GM04503 (cell line): ENCODE measurements around the gene ITIH5.

Experiments used
- DNase-seq: peaks from one replicate; pipeline ENCODE4 v3.0.0-alpha.2; 2012; ENCODE audit warnings: low read depth

ITIH5 gene

DNA sequence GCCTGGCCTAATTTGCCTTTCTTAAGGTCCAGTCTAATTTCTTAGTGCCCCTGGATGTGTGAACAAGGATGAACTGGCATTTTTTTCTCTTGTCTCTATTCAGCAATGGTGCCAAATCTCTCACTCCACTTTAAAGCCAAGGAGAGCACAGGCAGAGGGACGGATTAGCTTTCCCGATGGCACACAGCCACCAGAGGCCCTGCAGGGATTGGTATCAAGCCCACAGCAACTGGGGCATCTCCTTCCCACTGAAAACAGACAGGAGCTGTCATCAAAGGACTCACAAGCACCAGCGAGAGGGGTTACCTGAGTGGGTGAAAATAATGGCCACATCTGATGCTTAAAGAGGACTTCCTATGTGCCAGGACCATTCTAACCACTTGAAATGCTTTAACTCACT is 83.1 kb downstream of the ITIH5 start:
- DNase-seq: no peak

GRCh38 chr10:7580520-7580919 is 86.2 kb downstream of the ITIH5 start:
- no peak for DNase-seq

DNA sequence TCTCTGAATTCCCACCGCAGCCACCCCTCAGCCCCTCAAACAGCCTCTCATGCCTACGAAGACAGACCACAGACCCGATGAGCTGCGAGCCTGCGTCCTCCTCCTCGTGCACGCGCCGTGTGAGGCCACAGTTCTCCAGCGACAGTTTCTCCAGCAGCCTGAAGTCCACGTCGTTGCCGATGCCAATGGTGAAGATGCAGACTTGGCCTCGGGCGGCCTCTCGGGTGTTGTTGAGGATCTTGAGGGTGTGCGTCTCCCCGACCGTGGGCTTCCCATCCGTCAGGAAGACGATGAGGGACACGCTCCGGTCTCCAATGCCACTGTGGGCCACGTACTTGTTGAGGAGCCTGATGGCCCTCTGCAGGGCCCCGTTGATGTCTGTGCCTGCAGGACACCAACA is 87.1 kb downstream of the ITIH5 start:
- no peak for DNase-seq

DNA sequence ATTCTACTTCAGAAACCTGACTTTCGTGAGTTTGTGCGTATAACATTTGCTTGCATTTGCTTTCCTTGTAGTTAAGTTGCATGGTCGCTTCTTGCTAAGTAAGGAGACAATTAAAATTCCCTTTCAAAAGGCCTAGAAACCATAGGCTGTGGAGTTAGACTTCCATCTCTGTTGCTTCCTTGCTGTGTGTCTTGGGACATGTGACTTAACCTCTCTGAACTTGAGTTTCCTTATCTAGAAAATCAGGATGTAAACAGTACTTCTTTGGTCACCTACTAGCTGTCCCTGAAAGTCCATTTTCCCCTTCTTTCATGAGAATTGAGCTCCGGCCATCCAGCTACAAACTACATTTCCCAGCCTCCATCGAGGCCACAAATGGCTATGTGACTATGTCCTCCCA is 89.2 kb downstream of the ITIH5 start:
- DNase-seq: no peak

GRCh38 chr10:7577176-7577575 is 89.6 kb downstream of the ITIH5 start:
- no peak for DNase-seq

- no peak for DNase-seq
Measured at GRCh38 chr10:7576340-7576739, 90.4 kb downstream of the ITIH5 start.

DNA sequence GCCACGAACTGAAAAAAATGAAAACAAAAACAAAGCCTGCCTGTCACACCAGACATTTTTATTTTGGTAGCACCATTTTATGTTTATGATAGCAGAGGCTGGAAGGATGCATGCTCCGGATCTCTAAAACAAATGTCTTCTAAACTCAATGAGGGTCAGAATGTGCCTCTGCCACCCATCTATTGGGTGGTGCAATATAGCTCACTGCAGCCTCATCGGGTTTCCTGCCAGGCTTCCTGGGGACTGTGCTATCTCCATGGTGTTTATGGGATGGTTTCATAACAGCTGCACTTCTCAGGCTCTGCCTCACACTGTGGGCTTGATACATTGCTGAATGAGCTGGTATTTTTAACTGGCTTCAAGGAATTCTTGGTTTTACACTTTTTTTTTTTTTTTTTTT is 94.4 kb downstream of the ITIH5 start:
- DNase-seq: peak; percentile 23

DNA sequence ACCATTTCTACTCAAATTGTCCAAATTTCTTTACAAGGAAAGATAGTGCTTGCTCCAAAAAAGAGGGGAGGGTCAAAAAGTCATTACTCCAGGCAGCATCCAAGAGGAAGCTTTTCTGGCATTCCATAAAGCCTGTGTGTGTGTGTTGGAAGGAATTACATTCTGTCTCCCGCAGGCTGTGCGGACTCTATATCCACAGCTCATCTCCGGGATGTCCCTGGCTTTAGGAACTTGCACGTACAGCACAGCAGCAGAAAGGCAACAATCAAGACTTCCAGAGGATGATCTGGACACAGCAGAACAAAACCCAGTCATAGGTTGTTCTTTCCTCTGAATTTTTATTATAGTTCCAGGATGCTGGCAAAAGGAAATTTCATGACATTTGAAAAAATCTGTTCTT is 94.8 kb downstream of the ITIH5 start:
- no peak for DNase-seq

DNA sequence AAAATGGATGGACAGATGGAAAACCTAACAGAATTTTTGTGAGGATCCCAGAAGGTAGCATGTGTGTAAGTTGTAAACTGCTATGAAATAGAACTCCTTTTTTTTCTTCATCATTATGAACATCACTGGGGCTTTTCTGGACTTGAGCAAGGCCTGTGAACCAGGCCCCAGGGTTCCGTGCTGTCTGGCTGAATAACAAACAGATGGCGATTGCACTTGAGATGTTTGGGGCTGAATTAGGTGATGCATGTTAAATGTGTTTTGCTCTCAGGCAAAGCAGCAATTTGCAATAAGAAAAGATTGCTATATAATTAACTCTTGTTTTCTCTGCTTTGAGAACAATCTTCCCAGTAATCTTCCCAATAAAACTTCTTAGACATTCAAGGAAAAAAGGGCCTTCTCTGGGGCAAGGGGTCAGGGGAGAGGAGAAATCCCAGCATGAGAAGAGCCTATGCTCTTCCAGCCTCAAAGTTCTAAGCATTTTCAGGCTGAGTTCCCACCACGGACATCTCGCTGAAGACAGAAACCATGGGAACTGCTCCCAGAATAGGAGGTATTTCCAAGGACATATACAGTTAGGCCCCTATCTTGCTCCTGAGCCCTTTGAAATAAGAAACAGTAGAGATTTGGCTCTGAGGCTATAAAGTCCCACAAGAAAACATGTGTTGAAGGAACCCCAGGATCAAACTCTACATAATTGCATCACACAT is 98.7 kb downstream of the ITIH5 start:
- no peak for DNase-seq

- no peak for DNase-seq
Measured at GRCh38 chr10:7566891-7567290, 99.9 kb downstream of the ITIH5 start.

DNA sequence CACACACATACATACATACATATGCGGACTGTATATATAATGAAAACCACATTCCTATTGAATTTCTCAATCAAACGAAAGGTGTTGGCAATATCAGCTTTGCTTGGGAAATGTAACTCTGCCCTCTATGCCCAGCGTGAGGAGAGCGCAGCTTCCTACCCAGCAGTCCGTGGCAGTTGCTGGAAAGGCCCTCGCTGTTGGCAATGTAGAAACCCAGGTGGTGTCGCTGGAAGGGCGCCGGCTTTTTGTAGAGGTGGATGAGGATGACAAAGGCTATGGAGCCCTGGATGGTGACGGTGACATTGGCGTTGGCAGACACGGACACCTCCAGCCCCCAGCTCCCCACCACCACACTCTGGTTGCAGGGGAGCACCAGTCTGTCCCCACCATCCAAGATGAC is 100.9 kb downstream of the ITIH5 start:
- DNase-seq: no peak

- DNase-seq: no peak
Measured at GRCh38 chr10:7563770-7564169, 103.0 kb downstream of the ITIH5 start.

GRCh38 chr10:7563368-7563767 is 103.4 kb downstream of the ITIH5 start:
- DNase-seq: no peak

GRCh38 chr10:7561985-7562384 is 104.8 kb downstream of the ITIH5 start:
- no peak for DNase-seq

DNA sequence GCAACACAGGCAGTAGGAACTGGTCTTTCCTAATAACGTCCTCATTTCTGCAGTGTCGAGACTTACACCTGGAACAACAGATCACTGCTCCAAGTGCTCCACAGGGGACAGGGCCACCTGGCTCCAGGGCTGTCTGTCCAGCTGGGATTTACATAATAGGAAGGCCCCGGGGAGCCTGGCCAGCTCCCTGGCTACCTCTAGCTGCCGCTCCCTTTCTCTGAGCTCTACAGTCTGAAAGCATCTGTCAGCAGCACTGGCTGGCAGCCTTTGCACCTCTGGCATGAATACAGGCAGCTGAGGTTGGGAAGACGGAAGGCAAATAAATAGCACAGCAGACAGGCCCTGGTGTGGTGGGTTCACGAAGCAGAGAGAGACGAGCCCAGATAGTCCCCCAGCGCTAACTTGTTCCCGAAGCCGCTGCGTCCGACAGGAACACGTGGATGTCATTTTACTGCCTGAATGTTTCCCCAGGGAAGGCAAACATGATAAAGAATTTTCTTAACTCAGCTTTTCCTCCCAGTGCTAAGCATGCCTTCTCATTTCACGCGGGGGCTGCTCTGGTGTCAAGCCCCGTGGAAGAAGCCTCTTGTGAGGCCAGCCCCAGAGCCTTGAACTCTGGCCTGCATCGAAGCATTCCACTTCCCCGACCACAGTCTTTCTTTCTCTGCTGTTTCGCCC is 105.4 kb downstream of the ITIH5 start:
- no peak for DNase-seq

DNA sequence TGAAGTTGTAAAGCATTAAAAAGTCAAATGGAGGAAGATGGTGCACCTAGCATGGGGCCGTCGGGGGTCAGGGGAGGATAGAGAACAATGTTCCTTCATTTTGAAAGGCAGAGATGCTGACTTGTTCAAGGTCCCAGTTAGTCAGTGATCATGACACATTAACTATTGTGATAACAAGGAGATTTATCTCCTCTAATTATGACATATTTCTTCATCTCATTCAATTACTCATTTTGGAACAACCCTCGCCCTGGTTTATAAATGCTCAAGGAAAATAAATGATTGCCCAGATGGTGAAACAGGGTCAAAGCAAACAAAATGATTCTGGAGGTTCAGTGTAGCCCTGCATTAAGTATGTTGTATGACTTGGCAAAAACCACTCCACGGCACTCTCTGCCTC is 106.2 kb downstream of the ITIH5 start:
- no peak for DNase-seq

GRCh38 chr10:7559386-7559785 is 107.4 kb downstream of the ITIH5 start:
- no peak for DNase-seq

GRCh38 chr10:7558036-7558435 is 108.7 kb downstream of the ITIH5 start:
- no peak for DNase-seq

DNA sequence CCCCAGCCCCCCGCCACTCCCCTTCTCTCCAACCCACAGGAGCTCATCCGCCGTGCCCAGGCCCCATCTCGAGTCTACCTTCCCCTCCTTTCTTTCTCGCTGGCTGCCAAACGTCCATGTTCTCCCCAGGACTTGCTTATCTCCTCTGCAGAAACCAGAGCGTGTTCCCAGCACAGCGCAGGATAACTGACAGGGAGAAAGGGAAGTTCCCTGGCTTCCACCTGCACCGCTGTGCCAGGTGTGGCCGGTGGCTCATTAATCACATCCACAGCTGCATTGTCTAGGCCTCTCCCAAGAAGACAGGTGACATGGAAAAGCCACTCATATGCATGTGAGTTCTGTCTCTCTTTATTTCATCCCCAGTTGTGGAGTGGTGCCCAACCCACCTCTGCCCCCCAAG is 113.2 kb downstream of the ITIH5 start:
- no peak for DNase-seq

DNA sequence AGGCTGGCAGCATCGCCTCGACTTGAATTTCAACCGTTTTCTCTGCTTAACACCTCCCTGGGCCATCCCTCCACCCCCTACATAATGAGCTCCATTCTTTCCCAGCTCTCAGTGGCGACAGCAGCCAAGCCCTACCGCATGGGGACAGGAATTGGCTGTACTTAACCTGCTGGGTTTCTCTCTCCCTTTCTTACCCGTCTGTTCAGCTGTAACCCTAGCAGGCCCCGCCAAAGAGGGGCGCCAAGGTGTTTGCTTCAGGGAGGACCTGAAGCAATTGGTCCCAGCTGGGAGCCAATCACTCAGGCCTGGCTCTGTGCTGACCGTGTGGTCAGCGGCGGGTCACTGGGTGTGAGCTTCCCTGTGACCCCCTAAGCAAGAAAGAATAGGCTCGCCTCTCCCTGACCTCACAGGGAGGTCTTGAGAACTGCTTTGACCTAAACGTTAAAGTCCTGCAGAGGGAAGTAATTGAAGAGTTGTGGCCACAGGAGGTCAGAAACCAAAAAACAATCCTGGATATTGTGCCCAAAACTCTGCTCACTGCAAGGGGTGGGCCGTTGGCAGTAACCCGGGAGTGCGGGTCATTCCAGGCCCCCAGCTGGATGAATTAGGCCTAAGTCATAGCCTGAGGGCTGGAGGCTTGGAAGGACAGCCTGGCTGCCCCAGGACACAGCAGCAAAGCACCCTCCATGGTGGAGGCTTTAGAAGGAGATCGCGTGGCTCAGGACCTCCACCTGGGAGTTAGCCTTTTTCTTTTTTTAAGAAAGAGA is 114.6 kb downstream of the ITIH5 start:
- no peak for DNase-seq

- no peak for DNase-seq
Measured at GRCh38 chr10:7551289-7551688, 115.5 kb downstream of the ITIH5 start.

GRCh38 chr10:7550013-7550412 is 116.8 kb downstream of the ITIH5 start:
- no peak for DNase-seq

- DNase-seq: no peak
Measured at GRCh38 chr10:7547829-7548228, 118.9 kb downstream of the ITIH5 start.
